Measurements from ENCODE around the gene CDH15.
"Not testable (repeated sequence)": the region's sequence is repeated elsewhere in the genome, so short reads cannot be mapped to it uniquely, and the experiment has no call there.

GRCh38 chr16:89244264-89244663 is 72.7 kb downstream of the CDH15 start:
- TF ChIP-seq CTCF (IDR thresholded peaks at IDR 0.05; ENCODE audit: low read length); EZH2 (IDR thresholded peaks at IDR 0.05; ENCODE audit: borderline replicate concordance, low read length): not testable (repeated sequence)

Measured in OCI-LY1 (cell line).